ENCODE results near the gene NTNG1.
A peak's percentile ranks its signal among the peaks of the same experiment; 100 is the strongest.
"Not testable (repeated sequence)": the region's sequence is repeated elsewhere in the genome, so short reads cannot be mapped to it uniquely, and the experiment has no call there.

The NTNG1 gene

DNA sequence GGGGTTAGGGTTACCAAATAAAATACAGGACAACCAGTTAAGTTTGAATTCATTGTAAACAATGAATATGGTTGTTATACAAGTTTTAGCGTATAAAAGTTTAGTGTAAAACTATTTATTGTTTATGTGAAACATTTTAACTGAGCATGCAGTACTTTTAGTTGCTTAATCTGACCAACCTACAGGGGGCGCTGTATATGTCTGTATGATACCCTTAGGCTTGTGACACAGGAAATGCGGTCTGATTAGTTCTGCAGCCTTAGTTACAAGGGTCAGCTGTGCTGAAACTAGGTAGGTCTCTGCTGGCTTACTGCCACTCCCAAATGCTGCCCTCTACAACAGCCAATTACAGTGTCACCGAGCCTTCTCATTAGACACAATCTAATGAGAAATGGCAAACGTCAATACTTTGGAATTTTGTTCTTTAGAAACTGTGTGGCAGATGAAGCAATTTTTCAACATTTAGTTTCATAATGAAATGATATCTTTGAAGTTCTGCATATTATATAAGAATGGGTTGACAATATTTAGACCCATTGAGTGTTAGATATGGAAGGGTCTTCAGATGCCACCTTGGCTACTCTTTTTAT lies 56.2 kb downstream of the NTNG1 start:
- FAIRE-seq, result peak; percentile 15
- TF ChIP-seq POLR2A (IDR thresholded peaks at IDR 0.05; ENCODE audit: low read depth, low read length), result no peak
- DNase-seq (ENCODE audit: insufficient read length, low spot score), result no peak

DNA sequence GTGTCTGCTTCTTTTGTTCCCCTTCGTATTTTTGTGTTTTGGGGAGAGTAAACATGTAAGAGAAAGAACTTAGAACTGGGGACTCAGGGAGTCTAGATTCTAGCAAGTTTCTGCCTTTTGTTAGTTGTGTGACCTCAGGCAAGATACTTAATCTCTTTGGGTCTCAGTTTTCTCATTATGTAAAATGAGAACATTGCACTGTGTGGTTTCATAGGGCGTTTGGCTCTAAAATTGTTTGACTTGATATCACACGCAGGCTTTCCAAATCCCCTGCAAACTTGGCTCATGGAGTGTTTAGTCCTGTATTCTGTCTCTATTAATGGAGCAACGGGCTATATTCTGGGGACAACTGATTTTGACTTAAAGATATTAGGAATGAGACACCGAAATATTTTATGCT lies 57.7 kb downstream of the NTNG1 start:
- FAIRE-seq (no peak), DNase-seq (ENCODE audit: insufficient read length, low spot score) (no peak)
- no peak for TF ChIP-seq POLR2A (IDR thresholded peaks at IDR 0.05; ENCODE audit: low read depth, low read length)

DNA sequence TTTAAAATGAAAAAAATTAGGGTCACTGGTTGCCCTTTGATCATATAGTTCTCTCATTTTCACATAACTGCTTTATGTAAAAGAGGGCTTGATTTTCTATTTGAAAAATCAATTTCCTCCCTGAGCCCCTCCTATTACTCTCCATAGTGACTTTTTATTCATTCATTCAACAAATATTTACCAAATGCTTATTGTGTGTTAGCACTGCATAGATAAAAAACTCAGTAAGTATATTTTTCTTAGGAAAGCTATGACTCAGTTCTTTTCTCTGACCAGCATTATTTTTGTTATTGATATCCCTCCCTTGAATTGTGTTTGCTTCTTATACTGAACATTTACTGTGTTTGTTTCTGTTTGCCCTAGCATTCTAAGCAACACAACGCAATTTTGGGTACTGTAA lies 59.8 kb downstream of the NTNG1 start:
- FAIRE-seq, result no peak
- no peak for TF ChIP-seq POLR2A (IDR thresholded peaks at IDR 0.05; ENCODE audit: low read depth, low read length)

GRCh38 chr1:107202007-107202406 lies 61.2 kb downstream of the NTNG1 start:
- no peak for TF ChIP-seq POLR2A (IDR thresholded peaks at IDR 0.05; ENCODE audit: low read depth, low read length)
- no peak for FAIRE-seq

More for the DNA sequence above, 59.8 kb downstream of the NTNG1 start:
- DNase-seq (ENCODE audit: insufficient read length, low spot score), result no peak

GRCh38 chr1:107213225-107213624 lies 72.4 kb downstream of the NTNG1 start:
- FAIRE-seq (no peak), DNase-seq (ENCODE audit: insufficient read length, low spot score) (no peak)
- no peak for TF ChIP-seq POLR2A (IDR thresholded peaks at IDR 0.05; ENCODE audit: low read depth, low read length)

More at GRCh38 chr1:107202007-107202406, 61.2 kb downstream of the NTNG1 start:
- DNase-seq (ENCODE audit: insufficient read length, low spot score), result no peak

DNA sequence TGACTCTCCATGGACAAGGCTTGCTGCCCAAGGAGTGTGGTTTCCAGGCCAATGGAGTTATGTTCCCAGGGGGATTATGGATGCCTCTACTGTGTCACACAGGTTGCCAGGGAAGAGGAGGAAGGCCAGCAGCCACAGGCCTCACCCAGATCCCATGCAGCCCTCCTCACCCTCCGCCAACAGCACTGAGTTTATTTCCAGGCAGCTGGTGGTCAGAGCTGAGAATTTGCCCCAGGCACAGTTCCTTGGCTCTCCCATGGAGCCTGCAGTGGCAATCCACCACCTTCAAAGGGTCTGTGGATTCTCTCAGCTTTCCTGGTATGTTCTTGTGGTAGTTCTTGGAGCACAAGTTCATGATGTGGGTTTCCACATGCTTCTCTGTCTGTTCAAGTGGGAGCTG lies 79.2 kb downstream of the NTNG1 start:
- DNase-seq (ENCODE audit: insufficient read length, low spot score), result no peak
- FAIRE-seq, result no peak
- TF ChIP-seq POLR2A (IDR thresholded peaks at IDR 0.05; ENCODE audit: low read depth, low read length), result no peak

- FAIRE-seq (no peak), DNase-seq (ENCODE audit: insufficient read length, low spot score) (no peak)
- TF ChIP-seq POLR2A (IDR thresholded peaks at IDR 0.05; ENCODE audit: low read depth, low read length), result no peak
Measured at GRCh38 chr1:107225706-107226105, 84.9 kb downstream of the NTNG1 start.

- FAIRE-seq (peak; percentile 27), DNase-seq (ENCODE audit: insufficient read length, low spot score) (peak; percentile 1)
- TF ChIP-seq POLR2A (IDR thresholded peaks at IDR 0.05; ENCODE audit: low read depth, low read length), result no peak
Measured at GRCh38 chr1:107228704-107229371, 88.0 kb downstream of the NTNG1 start.

GRCh38 chr1:107229711-107230110 lies 88.9 kb downstream of the NTNG1 start:
- DNase-seq (ENCODE audit: insufficient read length, low spot score) (no peak), FAIRE-seq (no peak)
- TF ChIP-seq POLR2A (IDR thresholded peaks at IDR 0.05; ENCODE audit: low read depth, low read length), result no peak

DNA sequence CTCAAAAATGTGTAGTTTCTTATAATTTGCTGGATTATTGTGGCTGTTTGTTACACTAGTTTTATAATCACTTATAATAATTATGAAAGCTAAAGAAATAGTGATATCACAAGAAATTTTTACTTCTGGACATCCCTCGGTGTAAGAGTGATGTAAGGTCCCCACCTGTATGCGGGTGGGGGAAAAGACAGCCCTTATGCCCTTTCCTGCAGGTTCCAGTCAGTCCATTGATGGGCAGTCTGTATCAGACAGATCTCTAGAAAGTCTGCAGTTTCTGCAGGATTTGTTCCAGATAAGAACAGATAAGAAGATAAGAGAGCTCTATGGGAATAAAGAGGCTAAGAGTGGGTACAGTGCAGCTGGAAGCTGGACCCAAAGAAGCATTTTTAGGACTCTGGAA lies 89.3 kb downstream of the NTNG1 start:
- DNase-seq (ENCODE audit: insufficient read length, low spot score), result no peak
- FAIRE-seq, result no peak

GRCh38 chr1:107231291-107231690 lies 90.5 kb downstream of the NTNG1 start:
- FAIRE-seq, result no peak
- no peak for TF ChIP-seq POLR2A (IDR thresholded peaks at IDR 0.05; ENCODE audit: low read depth, low read length)
- DNase-seq (ENCODE audit: insufficient read length, low spot score), result no peak

More for the DNA sequence above, 89.3 kb downstream of the NTNG1 start:
- TF ChIP-seq POLR2A (IDR thresholded peaks at IDR 0.05; ENCODE audit: low read depth, low read length), result no peak

DNA sequence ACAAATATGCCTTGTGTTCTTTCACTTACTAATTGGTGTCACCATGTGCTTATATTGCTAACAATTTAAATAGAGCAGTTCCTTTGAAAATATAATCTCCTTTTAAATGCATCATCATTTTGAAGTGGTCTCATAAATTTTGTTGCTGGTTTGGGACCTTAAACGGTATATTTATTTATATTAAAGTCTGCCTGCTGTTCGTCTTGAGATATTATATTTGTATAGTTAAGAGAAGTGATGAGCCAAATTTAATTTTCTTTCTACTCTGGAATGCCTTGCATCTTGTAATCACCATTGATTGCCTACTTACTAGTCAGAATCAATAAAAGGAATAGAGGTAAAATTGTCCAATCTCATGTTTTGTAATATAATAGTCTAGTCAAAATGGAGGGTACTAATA lies 91.6 kb downstream of the NTNG1 start:
- no peak for DNase-seq (ENCODE audit: insufficient read length, low spot score)
- FAIRE-seq, result no peak
- TF ChIP-seq POLR2A (IDR thresholded peaks at IDR 0.05; ENCODE audit: low read depth, low read length), result no peak

- not testable (repeated sequence) for FAIRE-seq
Measured at GRCh38 chr1:107236760-107237159, 95.9 kb downstream of the NTNG1 start.

DNA sequence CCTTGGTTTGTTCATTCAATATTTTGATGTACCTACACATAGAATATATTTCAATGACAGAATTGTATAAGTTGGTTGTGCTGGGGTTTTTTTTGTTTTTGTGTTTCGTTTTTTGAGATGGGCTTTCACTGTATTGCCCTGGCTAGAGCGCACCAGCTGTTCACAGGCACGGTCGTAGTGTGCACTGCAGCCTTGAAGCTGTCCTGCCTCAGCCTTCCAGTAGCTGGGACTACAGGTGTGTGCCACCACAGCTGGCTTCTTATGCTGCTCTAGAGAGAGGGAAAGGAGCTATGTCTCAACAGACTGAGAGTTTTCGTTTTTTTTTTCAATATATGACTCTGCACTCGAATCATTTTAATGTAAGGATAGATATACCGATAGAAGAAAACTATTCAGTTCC lies 102.6 kb downstream of the NTNG1 start:
- FAIRE-seq, result no peak
- TF ChIP-seq POLR2A (IDR thresholded peaks at IDR 0.05; ENCODE audit: low read depth, low read length), result no peak

More at GRCh38 chr1:107236760-107237159, 95.9 kb downstream of the NTNG1 start:
- not testable (repeated sequence) for DNase-seq (ENCODE audit: insufficient read length, low spot score)

More for the DNA sequence above, 102.6 kb downstream of the NTNG1 start:
- DNase-seq (ENCODE audit: insufficient read length, low spot score), result no peak

Data from H54 (cell line).